K562 (cell line): ENCODE data around the gene EXT2. TPM values are rescaled to one million over a fixed set of nuclear protein-coding genes. Genes with fewer than 3 reads are reported as not detected.

ENCODE experiments used
- ASH1L ChIP-seq: fragments of 450-650 bp; IDR thresholded peaks from 2 replicates; pipeline ENCODE4 v1.6.1; 2018; ENCODE audit warnings: borderline replicate concordance, mild to moderate bottlenecking, low read depth; ENCODE audit not compliant: partially characterized antibody
- CC2D1A ChIP-seq: fragments of 450-650 bp; IDR thresholded peaks from 2 replicates; pipeline ENCODE4 v1.6.1; 2017; ENCODE audit warnings: mild to moderate bottlenecking
- DLX4 ChIP-seq: fragments of 250-450 bp; sonication (Bioruptor Pico); IDR thresholded peaks from 2 replicates; pipeline ENCODE4 v1.6.1; 2021; ENCODE audit warnings: mild to moderate bottlenecking
- FOS ChIP-seq: IDR thresholded peaks from 3 replicates; pipeline ENCODE4 v1.6.1; 2011; ENCODE audit not compliant: insufficient read length; ENCODE audit errors: extremely low read depth
- GABPA ChIP-seq: fragments of 200-800 bp; sonication (Bioruptor generic); conservative IDR thresholded peaks from 2 replicates; pipeline ENCODE4 v1.6.1; 2016; ENCODE audit warnings: low read depth, missing genetic modification characterization, missing compliant biosample characterization
- HDAC6 ChIP-seq: IDR thresholded peaks from 2 replicates; pipeline ENCODE4 v1.6.1; 2012; ENCODE audit warnings: low read depth, mild to moderate bottlenecking, control low read depth, inconsistent platforms, low read length, moderate library complexity
- MBD1 ChIP-seq: fragments of 250-450 bp; sonication (Bioruptor Pico); IDR thresholded peaks from 2 replicates; pipeline ENCODE4 v1.8.0; 2022; ENCODE audit warnings: inconsistent platforms
- SFPQ ChIP-seq: fragments of 200-400 bp; formaldehyde crosslinking; IDR thresholded peaks from 2 replicates; pipeline ENCODE4 v1.6.1; 2017; ENCODE audit warnings: mild to moderate bottlenecking, low read depth, low read length, moderate library complexity
- VEZF1 ChIP-seq: fragments of 200-800 bp; sonication (Bioruptor generic); IDR thresholded peaks from 2 replicates; pipeline ENCODE4 v1.6.1; 2017; ENCODE audit warnings: missing genetic modification characterization, missing compliant biosample characterization
- ZC3H4 ChIP-seq: sonication (generic); formaldehyde crosslinking; IDR thresholded peaks from 2 replicates; pipeline ENCODE4 v1.9.0; 2021; ENCODE audit warnings: missing genetic modification reagents, borderline replicate concordance
- ZEB2 ChIP-seq: fragments of 450-650 bp; IDR thresholded peaks from 2 replicates; pipeline ENCODE4 v1.6.1; 2016
- ZNF407 ChIP-seq: fragments of 450-650 bp; IDR thresholded peaks from 2 replicates; pipeline ENCODE4 v1.6.1; 2016; ENCODE audit warnings: low read depth
- polyA plus RNA-seq, 8 experiments: library from polyadenylated mRNA; depleted of rRNA in 4 of 8; stranded (reverse) in 5 of 8; unstranded in 3 of 8; fragments of >200 nt; fragmentation: Nextera tagmentation in 2 of 8; fragmentation: Illumina TruSeq in 1 of 8; extraction: Ambion mirVana in 2 of 8; extraction: Trizol in 1 of 8; gene quantifications; 2 replicates each; pipeline versions ENCODE4 v1.2.1 to v1.2.3, GENCODE V29; 2011 to 2014; ENCODE audit warnings: inconsistent platforms in 1 of 8, missing spikeins in 1 of 8
- total RNA-seq, 7 experiments: library from RNA; depleted of rRNA in 6 of 7; stranded (reverse); fragments of >200 nt in 6 of 7; fragmentation: Illumina TruSeq in 2 of 7; extraction: Trizol in 2 of 7; gene quantifications; 2 replicates each; pipeline versions ENCODE4 v1.2.1 to v1.2.3, GENCODE V29; 2011 to 2021; ENCODE audit warnings: low replicate concordance in 1 of 7

Gene EXT2
- total and polyA plus RNA-seq, 9 of the 15 experiments (the other 6 are each of a cell fraction or from before 2014, with no cell fraction given) = 7.5 to 52.1 (median 38.1) TPM

- TF ChIP-seq ASH1L (no peak), CC2D1A (peak; percentile 72; the same call in 1 of the 2 replicates), FOS (no peak), ZEB2 (no peak), VEZF1 (CRISPR knock-in tag) (no peak), MBD1 (CRISPR knock-in tag) (no peak), ZNF407 (no peak), DLX4 (no peak), SFPQ (no peak), HDAC6 (no peak), ZC3H4 (CRISPR knock-in tag) (no peak), GABPA (tag) (no peak)
- TF ChIP-seq, all 486 proteins: peak for 28
These were observed 190.9 kb downstream of the EXT2 start (continued) for GRCh38 chr11:44286268-44286880.
